Mucosa of stomach (tissue), 1 donor: ENCODE data around the gene LAMC2.

Experiments
- H3K27me3 ChIP-seq: one replicate; pipeline ENCODE4 v1.7.0; 2013; ENCODE audit warnings: mild to moderate bottlenecking, low read length; ENCODE audit not compliant: control insufficient read depth, insufficient read depth
- H3K36me3 ChIP-seq: one replicate; pipeline ENCODE4 v1.7.0; 2013; ENCODE audit warnings: low read length; ENCODE audit not compliant: control insufficient read depth, insufficient read depth
- H3K4me1 ChIP-seq: one replicate; pipeline ENCODE4 v1.7.0; 2013; ENCODE audit warnings: mild to moderate bottlenecking, low read length; ENCODE audit not compliant: control insufficient read depth, insufficient read depth
- H3K4me3 ChIP-seq: one replicate; pipeline ENCODE4 v1.7.0; 2013; ENCODE audit warnings: low read length
- H3K9ac ChIP-seq: one replicate; pipeline ENCODE4 v1.7.0; 2013; ENCODE audit warnings: mild to moderate bottlenecking, low read length, moderate library complexity
- H3K9me3 ChIP-seq: one replicate; pipeline ENCODE4 v1.7.0; 2013; ENCODE audit warnings: mild to moderate bottlenecking, low read length, moderate library complexity; ENCODE audit not compliant: control insufficient read depth
- donor health status: Pancreatic carcinoma.

The LAMC2 gene

GRCh38 chr1:183218027-183218618 lies 32.1 kb downstream of the LAMC2 start:
- Histone ChIP-seq H3K9me3 (no peaks in the 10 kb centered on the region), H3K27me3 (no peaks in the 10 kb centered on the region), H3K4me3 (no peak overlapping the region), H3K36me3 (no peaks in the 10 kb centered on the region), H3K4me1 (peaks cover 10% of the 10 kb centered on the region), H3K9ac (no peak overlapping the region)

GRCh38 chr1:183218971-183219615 lies 33.0 kb downstream of the LAMC2 start:
- H3K4me1 ChIP-seq: peaks cover 10% of the 10 kb centered on the region
- no peaks in the 10 kb centered on the region for H3K36me3 ChIP-seq
- H3K9ac ChIP-seq: no peak overlapping the region
- H3K4me3 ChIP-seq: no peak overlapping the region
- no peaks in the 10 kb centered on the region for H3K9me3 ChIP-seq
- H3K27me3 ChIP-seq: no peaks in the 10 kb centered on the region

- Histone ChIP-seq H3K4me1 (peaks cover 10% of the 10 kb centered on the region), H3K9me3 (no peaks in the 10 kb centered on the region), H3K9ac (no peak overlapping the region), H3K27me3 (no peaks in the 10 kb centered on the region), H3K4me3 (no peak overlapping the region), H3K36me3 (no peaks in the 10 kb centered on the region)
Measured at GRCh38 chr1:183219616-183220009, 33.5 kb downstream of the LAMC2 start.

- Histone ChIP-seq H3K4me3 (no peak overlapping the region), H3K36me3 (no peaks in the 10 kb centered on the region)
Measured at GRCh38 chr1:183222909-183223308, 36.8 kb downstream of the LAMC2 start.

GRCh38 chr1:183223467-183223866 lies 37.4 kb downstream of the LAMC2 start:
- H3K9ac ChIP-seq: no peak overlapping the region
- H3K27me3 ChIP-seq: no peaks in the 10 kb centered on the region
- H3K4me3 ChIP-seq: no peak overlapping the region
- no peaks in the 10 kb centered on the region for H3K36me3 ChIP-seq
- peaks cover 6% of the 10 kb centered on the region for H3K4me1 ChIP-seq
- H3K9me3 ChIP-seq: no peaks in the 10 kb centered on the region

More at GRCh38 chr1:183222909-183223308, 36.8 kb downstream of the LAMC2 start:
- Histone ChIP-seq H3K27me3 (no peaks in the 10 kb centered on the region), H3K9me3 (no peaks in the 10 kb centered on the region), H3K9ac (no peak overlapping the region), H3K4me1 (peaks cover 10% of the 10 kb centered on the region)

- no peaks in the 10 kb centered on the region for H3K9me3 ChIP-seq
- no peaks in the 10 kb centered on the region for H3K4me1 ChIP-seq
- H3K27me3 ChIP-seq: no peaks in the 10 kb centered on the region
- no peak overlapping the region for H3K9ac ChIP-seq
- no peak overlapping the region for H3K4me3 ChIP-seq
- no peaks in the 10 kb centered on the region for H3K36me3 ChIP-seq
Measured at GRCh38 chr1:183226361-183226760, 40.3 kb downstream of the LAMC2 start.

GRCh38 chr1:183226963-183227362 lies 40.9 kb downstream of the LAMC2 start:
- no peaks in the 10 kb centered on the region for H3K36me3 ChIP-seq
- H3K27me3 ChIP-seq: no peaks in the 10 kb centered on the region
- H3K4me3 ChIP-seq: no peak overlapping the region
- no peaks in the 10 kb centered on the region for H3K9me3 ChIP-seq
- H3K9ac ChIP-seq: no peak overlapping the region
- no peaks in the 10 kb centered on the region for H3K4me1 ChIP-seq

GRCh38 chr1:183227422-183228346 lies 41.6 kb downstream of the LAMC2 start:
- Histone ChIP-seq H3K9me3 (no peaks in the 10 kb centered on the region), H3K4me3 (no peak overlapping the region), H3K27me3 (no peaks in the 10 kb centered on the region), H3K4me1 (no peaks in the 10 kb centered on the region), H3K36me3 (no peaks in the 10 kb centered on the region), H3K9ac (no peak overlapping the region)

- Histone ChIP-seq H3K4me1 (no peaks in the 10 kb centered on the region), H3K9me3 (no peaks in the 10 kb centered on the region), H3K27me3 (no peaks in the 10 kb centered on the region), H3K4me3 (no peak overlapping the region), H3K9ac (no peak overlapping the region), H3K36me3 (no peaks in the 10 kb centered on the region)
Measured at GRCh38 chr1:183228347-183229220, 42.5 kb downstream of the LAMC2 start.

- Histone ChIP-seq H3K9me3 (no peaks in the 10 kb centered on the region), H3K4me1 (peaks cover 14% of the 10 kb centered on the region), H3K9ac (no peak overlapping the region), H3K4me3 (no peak overlapping the region), H3K27me3 (no peaks in the 10 kb centered on the region), H3K36me3 (no peaks in the 10 kb centered on the region)
Measured at GRCh38 chr1:183230413-183230812, 44.3 kb downstream of the LAMC2 start.

GRCh38 chr1:183231545-183231944 lies 45.5 kb downstream of the LAMC2 start:
- peaks cover 15% of the 10 kb centered on the region for H3K4me1 ChIP-seq
- H3K4me3 ChIP-seq: no peak overlapping the region
- no peaks in the 10 kb centered on the region for H3K27me3 ChIP-seq
- no peak overlapping the region for H3K9ac ChIP-seq
- no peaks in the 10 kb centered on the region for H3K9me3 ChIP-seq
- no peaks in the 10 kb centered on the region for H3K36me3 ChIP-seq
